Loucy (cell line): Measurements from ENCODE around the gene NEBL.

Experiments
- H2AFZ ChIP-seq: fragments of 200-600 bp; sonication (generic); 2 replicates; pipeline ENCODE4 v1.6.0; 2016; ENCODE audit warnings: antibody characterized with exemption, mild to moderate bottlenecking, low read length, moderate library complexity
- H3F3A ChIP-seq: fragments of 200-600 bp; 2 replicates; pipeline ENCODE4 v1.6.0; 2016; ENCODE audit warnings: antibody characterized with exemption, low read depth, mild to moderate bottlenecking
- H3K27me3 ChIP-seq: fragments of 200-600 bp; sonication (generic); 2 replicates; pipeline ENCODE4 v1.6.1; 2014; ENCODE audit warnings: low read length, mild to moderate bottlenecking; ENCODE audit not compliant: insufficient read depth, poor library complexity, severe bottlenecking
- H3K36me3 ChIP-seq: fragments of 200-600 bp; sonication (generic); 2 replicates; pipeline ENCODE4 v1.6.1; 2016; ENCODE audit warnings: low read length; ENCODE audit not compliant: insufficient read depth
- H3K4me1 ChIP-seq: fragments of 200-600 bp; sonication (generic); 2 replicates; pipeline ENCODE4 v1.5.1; 2014; ENCODE audit warnings: low read length, mild to moderate bottlenecking; ENCODE audit not compliant: insufficient read depth, poor library complexity, severe bottlenecking
- H3K4me2 ChIP-seq: fragments of 200-600 bp; sonication (generic); 2 replicates; pipeline ENCODE4 v1.6.0; 2014; ENCODE audit warnings: antibody characterized with exemption, low read length, low read depth, mild to moderate bottlenecking; ENCODE audit not compliant: poor library complexity, severe bottlenecking
- H3K4me3 ChIP-seq: fragments of 200-600 bp; sonication (generic); 2 replicates; pipeline ENCODE4 v1.5.1; 2014; ENCODE audit warnings: low read length, mild to moderate bottlenecking, mixed read lengths; ENCODE audit not compliant: poor library complexity, severe bottlenecking
- H3K79me2 ChIP-seq: fragments of 200-600 bp; sonication (generic); 2 replicates; pipeline ENCODE4 v1.6.1; 2014; ENCODE audit warnings: low read length; ENCODE audit not compliant: insufficient read depth
- H3K9ac ChIP-seq: fragments of 200-600 bp; sonication (generic); 2 replicates; pipeline ENCODE4 v1.6.0; 2014; ENCODE audit warnings: mild to moderate bottlenecking, low read depth, low read length, moderate library complexity; ENCODE audit not compliant: poor library complexity, severe bottlenecking
- H3K9me2 ChIP-seq: fragments of 200-600 bp; sonication (generic); replicated peaks from 2 replicates; pipeline ENCODE4 v1.6.1; 2016; ENCODE audit warnings: low read depth, low read length, mixed read lengths
- H3K9me3 ChIP-seq: fragments of 200-600 bp; sonication (generic); 2 replicates; pipeline ENCODE4 v1.6.1; 2014; ENCODE audit warnings: mild to moderate bottlenecking, antibody characterized with exemption, low read length, low read depth; ENCODE audit not compliant: insufficient read depth
- H4K20me1 ChIP-seq: fragments of 200-600 bp; sonication (generic); 2 replicates; pipeline ENCODE4 v1.6.0; 2014; ENCODE audit warnings: antibody characterized with exemption, low read length, mild to moderate bottlenecking; ENCODE audit not compliant: insufficient read depth, poor library complexity, severe bottlenecking
- CTCF ChIP-seq: fragments of 200-600 bp; sonication (generic); conservative IDR thresholded peaks from 2 replicates; pipeline ENCODE4 v1.5.1; 2014; ENCODE audit warnings: mild to moderate bottlenecking, antibody characterized with exemption, low read length
- EZH2phosphoT487 ChIP-seq: fragments of 200-600 bp; IDR thresholded peaks from 2 replicates; pipeline ENCODE4 v1.6.1; 2018; ENCODE audit warnings: antibody characterized with exemption, mild to moderate bottlenecking, moderate library complexity, borderline replicate concordance

Gene NEBL

DNA sequence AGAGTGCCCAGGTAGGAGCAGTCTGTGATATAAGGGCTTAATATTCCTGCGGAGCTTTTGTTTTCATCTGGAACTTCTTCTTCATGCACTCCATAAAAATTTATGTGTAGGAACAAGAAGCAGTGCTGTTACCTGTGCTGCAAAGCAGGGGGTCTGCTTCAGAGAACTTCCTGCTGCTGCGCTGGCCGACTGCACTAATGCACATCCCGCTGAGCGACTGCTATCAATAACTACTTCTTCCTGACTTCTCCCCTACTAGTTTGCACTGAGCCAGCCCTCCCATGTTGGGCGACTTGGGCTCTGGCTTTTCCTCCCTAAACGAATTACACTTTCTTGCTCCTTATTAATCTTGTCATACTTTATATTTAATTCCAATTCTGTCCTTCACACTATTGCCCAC is 150.3 kb downstream of the NEBL start:
- no peaks in the 10 kb centered on the region for H3K27me3 ChIP-seq
- H4K20me1 ChIP-seq = no peaks in the 10 kb centered on the region
- H3F3A ChIP-seq = no peaks in the 10 kb centered on the region
- no peak overlapping the region for H2AFZ ChIP-seq
- no peaks in the 10 kb centered on the region for H3K36me3 ChIP-seq
- no peak overlapping the region for H3K4me2 ChIP-seq
- 0 out of 2 replicates have a peak, but pooled peaks cover 5% of the 10 kb centered on the region for H3K9me3 ChIP-seq
- H3K79me2 ChIP-seq = no peaks in the 10 kb centered on the region
- H3K9me2 ChIP-seq = no peaks in the 10 kb centered on the region
- no peak overlapping the region for H3K9ac ChIP-seq
- H3K4me1 ChIP-seq = no peaks in the 10 kb centered on the region
- H3K4me3 ChIP-seq = no peak overlapping the region
- TF ChIP-seq EZH2phosphoT487 = no peak
- no peak for TF ChIP-seq CTCF

DNA sequence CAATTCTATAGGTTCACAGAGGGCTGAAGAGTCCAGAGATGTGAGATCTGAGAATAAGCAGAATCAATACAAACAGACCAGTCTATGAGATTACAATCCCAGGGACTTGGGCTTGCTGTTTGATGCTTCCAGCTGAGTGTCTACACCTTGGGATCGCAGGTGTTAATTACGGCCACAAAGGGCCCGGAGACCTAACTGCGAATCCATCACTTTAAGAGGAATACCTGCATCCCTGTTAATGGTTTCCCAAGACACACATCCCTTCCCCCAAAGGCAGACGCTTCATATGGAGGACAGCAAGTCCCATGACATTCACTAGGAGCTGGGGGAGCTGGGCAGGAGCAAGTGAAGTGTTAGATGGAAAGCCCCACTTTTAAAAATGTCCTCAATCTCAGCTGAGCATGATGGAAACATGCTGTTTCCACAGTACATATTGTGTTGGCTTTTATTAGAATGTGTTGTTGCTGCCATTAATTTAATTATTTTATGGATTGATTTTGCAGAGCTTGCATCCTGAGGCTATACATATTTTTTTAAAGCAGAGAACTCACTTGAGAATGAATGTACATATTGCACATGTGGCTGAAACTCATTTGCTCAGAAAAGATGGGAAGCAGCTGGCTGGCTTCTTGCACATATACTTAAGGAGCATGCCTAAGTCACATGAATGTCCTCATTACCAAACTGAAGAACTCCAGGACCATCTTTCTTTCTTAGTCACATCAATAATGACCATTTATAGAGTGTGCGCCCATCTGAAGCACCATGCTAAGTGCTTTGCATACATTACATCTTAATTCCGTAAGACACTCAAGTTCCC is 151.3 kb downstream of the NEBL start:
- Histone ChIP-seq H3K36me3 (no peaks in the 10 kb centered on the region), H3K9ac (no peak overlapping the region), H4K20me1 (no peaks in the 10 kb centered on the region), H3K79me2 (no peaks in the 10 kb centered on the region), H3K4me1 (no peaks in the 10 kb centered on the region), H3K9me3 (0 out of 2 replicates have a peak, but pooled peaks cover 5% of the 10 kb centered on the region), H3F3A (no peaks in the 10 kb centered on the region), H3K27me3 (no peaks in the 10 kb centered on the region), H3K4me2 (no peak overlapping the region), H2AFZ (no peak overlapping the region), H3K4me3 (no peak overlapping the region), H3K9me2 (no peaks in the 10 kb centered on the region)
- TF ChIP-seq EZH2phosphoT487 = no peak
- TF ChIP-seq CTCF = no peak

- Histone ChIP-seq H3K27me3 (no peaks in the 10 kb centered on the region), H3K9me2 (no peaks in the 10 kb centered on the region), H3K4me3 (no peak overlapping the region), H3F3A (no peaks in the 10 kb centered on the region), H3K9ac (no peak overlapping the region), H4K20me1 (no peaks in the 10 kb centered on the region), H3K4me1 (no peaks in the 10 kb centered on the region), H3K4me2 (no peak overlapping the region), H3K9me3 (0 out of 2 replicates have a peak, but pooled peaks cover 3% of the 10 kb centered on the region), H2AFZ (no peak overlapping the region), H3K79me2 (no peaks in the 10 kb centered on the region), H3K36me3 (no peaks in the 10 kb centered on the region)
- TF ChIP-seq CTCF (no peak), EZH2phosphoT487 (no peak)
Measured at GRCh38 chr10:20744821-20745220, 152.3 kb downstream of the NEBL start.
